Progenitor cell of endocrine pancreas (in vitro differentiated cells): Measurements from ENCODE around the gene RSRC1. TPM values are rescaled to one million over a fixed set of nuclear protein-coding genes. Genes with fewer than 3 reads are reported as not detected.

Experiments
- DNase-seq: peaks from one replicate; pipeline ENCODE4 v3.0.0; 2021; ENCODE audit warnings: low spot score; ENCODE audit not compliant: unreplicated experiment
- H3K27ac Mint-ChIP-seq: 2 replicates; pipeline ENCODE4 v1.8.0; 2021; ENCODE audit warnings: mild to moderate bottlenecking, moderate library complexity, mixed read lengths
- H3K27me3 Mint-ChIP-seq: 2 replicates; pipeline ENCODE4 v1.8.0; 2021; ENCODE audit warnings: mixed read lengths
- H3K36me3 Mint-ChIP-seq: 2 replicates; pipeline ENCODE4 v1.8.0; 2022; ENCODE audit warnings: mixed read lengths; ENCODE audit not compliant: insufficient read depth
- H3K4me1 Mint-ChIP-seq: 2 replicates; pipeline ENCODE4 v1.8.0; 2021; ENCODE audit warnings: low read depth, mixed read lengths
- H3K4me3 Mint-ChIP-seq: 2 replicates; pipeline ENCODE4 v1.8.0; 2021; ENCODE audit warnings: low read depth, mild to moderate bottlenecking, moderate library complexity, mixed read lengths
- H3K9me3 Mint-ChIP-seq: 2 replicates; pipeline ENCODE4 v1.8.0; 2021; ENCODE audit warnings: low read depth, mixed read lengths
- CTCF ChIP-seq: fragments of 200-600 bp; sonication (generic); IDR thresholded peaks from one replicate; pipeline ENCODE4 v1.5.0; 2021; ENCODE audit warnings: antibody characterized with exemption, mild to moderate bottlenecking; ENCODE audit not compliant: unreplicated experiment
- total RNA-seq: library from RNA; stranded (reverse); gene quantifications from 2 replicates; pipeline ENCODE4 v1.2.1, GENCODE V29; 2021

Gene RSRC1
- total RNA-seq, 1 donor from 2014 or later = 50.6 TPM

- Mint-ChIP-seq H3K27ac (no peak overlapping the region), H3K9me3 (peaks cover 6% of the 10 kb centered on the region), H3K27me3 (no peaks in the 10 kb centered on the region), H3K4me1 (no peaks in the 10 kb centered on the region), H3K4me3 (no peak overlapping the region), H3K36me3 (peaks cover 19% of the 10 kb centered on the region)
- no peak for TF ChIP-seq CTCF
- no peak for DNase-seq
Observed at GRCh38 chr3:158152186-158152585, 42.3 kb downstream of the RSRC1 start.

DNA sequence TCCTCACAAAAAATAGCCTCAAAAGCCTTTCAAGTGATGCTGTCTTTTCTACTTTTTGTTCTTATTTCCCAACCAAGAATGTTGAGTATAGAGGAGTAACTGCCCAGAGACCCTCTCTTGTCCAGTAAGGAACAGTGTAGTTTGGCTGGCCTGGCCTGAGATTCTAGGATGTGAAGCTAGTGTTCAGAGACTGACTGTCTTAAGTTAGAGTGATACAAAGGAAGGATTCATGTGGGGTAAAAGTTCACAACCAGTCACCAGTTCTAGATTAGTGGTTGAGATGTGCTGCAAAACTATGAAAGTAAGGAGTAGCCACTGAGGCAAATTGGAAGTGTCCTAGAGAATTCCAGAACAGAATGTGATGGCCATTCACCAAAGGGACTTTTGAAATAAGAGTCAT, 49.1 kb downstream of the RSRC1 start:
- Mint-ChIP-seq H3K4me1 (peaks cover 2% of the 10 kb centered on the region), H3K27ac (peak overlapping the region; percentile 53), H3K27me3 (no peaks in the 10 kb centered on the region), H3K4me3 (no peak overlapping the region), H3K9me3 (peaks cover 6% of the 10 kb centered on the region), H3K36me3 (peaks cover 12% of the 10 kb centered on the region)
- TF ChIP-seq CTCF = no peak
- no peak for DNase-seq

- no peak for DNase-seq
- Mint-ChIP-seq H3K4me3 (no peak overlapping the region), H3K27ac (peak overlapping the region; percentile 34), H3K27me3 (no peaks in the 10 kb centered on the region), H3K4me1 (peaks cover 3% of the 10 kb centered on the region), H3K9me3 (peaks cover 4% of the 10 kb centered on the region), H3K36me3 (peaks cover 7% of the 10 kb centered on the region)
- TF ChIP-seq CTCF = no peak
Observed at GRCh38 chr3:158159714-158160113, 49.8 kb downstream of the RSRC1 start.

DNA sequence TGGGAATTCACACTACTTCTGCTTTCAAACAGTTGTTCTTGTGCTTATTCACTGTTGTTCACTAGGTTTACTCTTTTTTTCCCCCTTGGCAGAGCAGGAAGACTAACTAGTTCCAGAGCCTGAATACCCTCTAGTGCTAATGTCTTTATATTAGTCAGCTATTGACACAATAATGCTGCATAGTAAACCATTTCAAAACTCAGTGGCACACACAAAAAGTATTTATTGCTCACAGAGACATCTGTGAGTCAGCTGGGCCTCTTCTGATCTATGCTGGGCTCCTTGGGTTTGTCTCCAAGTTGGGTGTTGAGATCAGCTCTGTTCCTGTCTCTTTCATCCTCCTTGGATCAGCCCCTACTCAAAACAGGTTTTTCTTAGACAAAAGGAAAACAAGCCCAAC, 51.1 kb downstream of the RSRC1 start:
- DNase-seq = no peak
- Mint-ChIP-seq H3K27ac (peak overlapping the region; percentile 42), H3K4me3 (no peak overlapping the region)

DNA sequence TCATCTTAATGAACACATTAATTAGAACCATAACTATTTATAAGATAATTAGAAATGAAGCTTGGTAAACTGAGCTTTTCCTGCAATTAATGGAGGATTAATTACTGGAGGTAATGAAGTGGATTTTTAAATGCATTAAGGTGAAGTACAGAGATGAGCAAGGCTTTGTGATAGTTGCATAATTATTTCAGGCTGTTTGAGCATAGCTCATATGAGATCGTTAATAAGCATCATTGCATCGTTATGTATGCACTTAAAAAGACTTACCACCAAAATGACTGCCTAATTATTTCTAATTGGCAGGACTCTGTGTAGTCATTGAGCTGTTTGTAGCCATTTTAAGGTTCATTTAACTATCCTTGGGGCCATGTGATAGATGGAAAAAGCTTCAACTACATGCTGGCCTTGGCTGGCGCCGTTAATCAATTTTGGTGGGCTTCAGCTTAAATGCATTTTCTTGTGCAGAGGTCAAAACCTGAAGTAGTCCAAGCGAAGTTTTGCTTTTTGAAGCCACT, 55.3 kb downstream of the RSRC1 start:
- no peak overlapping the region for H3K27ac Mint-ChIP-seq
- H3K4me3 Mint-ChIP-seq = no peak overlapping the region
- H3K36me3 Mint-ChIP-seq = peaks cover 1% of the 10 kb centered on the region
- no peaks in the 10 kb centered on the region for H3K9me3 Mint-ChIP-seq
- TF ChIP-seq CTCF = no peak
- H3K27me3 Mint-ChIP-seq = no peaks in the 10 kb centered on the region
- H3K4me1 Mint-ChIP-seq = peaks cover 3% of the 10 kb centered on the region
- no peak for DNase-seq

More for the DNA sequence above, 51.1 kb downstream of the RSRC1 start:
- TF ChIP-seq CTCF = no peak
- H3K27me3 Mint-ChIP-seq = no peaks in the 10 kb centered on the region
- H3K9me3 Mint-ChIP-seq = no peaks in the 10 kb centered on the region
- peaks cover 3% of the 10 kb centered on the region for H3K4me1 Mint-ChIP-seq
- H3K36me3 Mint-ChIP-seq = peaks cover 2% of the 10 kb centered on the region
